HG02759 (cell line): ENCODE results near the gene CDC42EP4.
A peak's percentile ranks its signal among the peaks of the same experiment; 100 is the strongest.

Source experiments
- ATAC-seq: cut with Tn5 transposase; IDR thresholded peaks from one replicate; pipeline ENCODE4 v1.9.1; 2021; ENCODE audit warnings: mild to moderate bottlenecking, moderate library complexity; ENCODE audit not compliant: unreplicated experiment

CDC42EP4 gene

GRCh38 chr17:73261952-73262675 lies 49.7 kb downstream of the CDC42EP4 start:
- ATAC-seq = no peak

- ATAC-seq = no peak
These were observed 50.2 kb downstream of the CDC42EP4 start, which contains the start of gene CPSF4L for GRCh38 chr17:73261617-73261951. CPSF4L (minus strand) TSS chr17:73261880; CDS start chr17:73261818, 62 bp downstream.

GRCh38 chr17:73257516-73257915 lies 54.3 kb downstream of the CDC42EP4 start:
- no peak for ATAC-seq

GRCh38 chr17:73256220-73256619 lies 55.6 kb downstream of the CDC42EP4 start:
- no peak for ATAC-seq

GRCh38 chr17:73255671-73256181 lies 56.1 kb downstream of the CDC42EP4 start:
- peak; percentile 61 for ATAC-seq

DNA sequence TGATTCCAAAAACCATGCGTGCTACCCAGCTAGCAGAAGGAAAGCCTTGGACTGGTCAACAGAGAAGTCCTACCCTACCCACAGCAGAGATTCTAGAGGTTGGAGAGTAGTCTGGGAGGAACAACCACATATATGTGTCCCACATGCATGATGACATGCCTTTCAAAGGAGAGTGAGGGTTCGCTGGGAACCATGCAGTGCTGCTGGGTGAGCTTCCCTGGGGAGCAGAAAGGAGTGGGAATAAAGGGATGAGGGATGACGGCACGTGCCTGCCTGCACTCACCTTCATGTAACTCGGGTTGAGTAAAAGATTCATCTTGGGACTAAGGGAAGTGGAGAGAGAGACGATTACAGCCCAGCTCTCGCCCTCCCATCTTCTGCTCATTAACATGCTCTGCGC lies 59.9 kb downstream of the CDC42EP4 start:
- ATAC-seq = no peak

GRCh38 chr17:73250851-73251640 lies 60.8 kb downstream of the CDC42EP4 start:
- no peak for ATAC-seq

- no peak for ATAC-seq
These were observed 62.1 kb downstream of the CDC42EP4 start for GRCh38 chr17:73249700-73250099.

DNA sequence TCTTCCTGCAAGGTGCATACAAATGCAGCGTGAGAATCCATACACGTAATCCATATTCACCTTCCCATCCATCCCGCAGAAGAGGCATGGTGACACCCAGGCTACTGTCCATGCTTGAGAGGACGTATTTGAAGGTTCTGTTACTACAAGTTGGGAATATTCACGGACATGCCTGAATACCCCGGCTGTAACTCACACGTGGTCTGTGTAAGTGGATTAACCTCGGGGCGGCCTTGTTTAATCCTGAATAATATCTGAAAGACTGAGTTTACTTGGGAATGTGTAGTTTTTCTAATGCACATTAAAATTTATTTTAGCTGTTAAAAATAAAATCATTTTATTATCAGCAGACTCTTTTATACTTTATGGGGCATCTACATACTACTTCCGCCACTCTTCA lies 63.3 kb downstream of the CDC42EP4 start:
- ATAC-seq = no peak

DNA sequence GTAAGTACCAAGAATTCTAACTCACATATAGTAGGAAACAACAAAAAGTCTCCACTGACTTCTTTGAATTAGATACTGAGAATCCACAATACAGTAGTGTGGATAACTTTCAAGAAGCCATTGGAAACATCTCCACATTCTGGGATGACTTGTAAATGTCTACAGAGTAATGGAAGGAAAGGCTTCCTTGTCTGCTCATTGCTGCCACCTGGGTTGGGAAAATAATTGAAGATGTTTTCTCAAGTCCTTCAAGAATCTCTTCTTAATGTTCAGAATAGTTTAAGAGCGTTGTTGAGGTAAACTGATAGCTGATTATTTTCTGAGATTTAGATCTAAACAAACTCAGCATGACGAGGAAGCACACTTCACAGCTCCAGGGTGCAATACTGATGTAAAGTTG lies 64.1 kb downstream of the CDC42EP4 start:
- no peak for ATAC-seq

GRCh38 chr17:73240561-73240960 lies 71.2 kb downstream of the CDC42EP4 start:
- ATAC-seq = no peak

DNA sequence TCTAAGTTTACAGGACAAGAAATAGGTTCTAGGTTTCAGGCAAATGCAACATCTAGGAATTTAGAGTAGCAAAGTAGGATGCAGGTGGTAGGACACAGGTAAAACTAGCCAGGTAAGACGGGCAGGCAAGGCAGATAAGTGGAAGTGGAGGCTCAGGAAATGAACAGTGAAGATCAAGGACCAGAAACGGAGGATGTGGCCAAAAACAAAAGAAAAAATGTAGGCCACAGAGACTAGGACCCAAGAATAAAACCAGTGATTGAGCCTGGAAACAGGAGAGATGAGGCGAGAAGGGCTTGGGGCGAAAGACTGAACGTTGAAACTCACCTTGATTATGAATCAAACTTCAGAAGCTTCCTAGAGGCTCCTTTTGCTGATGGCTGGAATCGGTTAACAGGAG lies 74.1 kb downstream of the CDC42EP4 start:
- no peak for ATAC-seq

DNA sequence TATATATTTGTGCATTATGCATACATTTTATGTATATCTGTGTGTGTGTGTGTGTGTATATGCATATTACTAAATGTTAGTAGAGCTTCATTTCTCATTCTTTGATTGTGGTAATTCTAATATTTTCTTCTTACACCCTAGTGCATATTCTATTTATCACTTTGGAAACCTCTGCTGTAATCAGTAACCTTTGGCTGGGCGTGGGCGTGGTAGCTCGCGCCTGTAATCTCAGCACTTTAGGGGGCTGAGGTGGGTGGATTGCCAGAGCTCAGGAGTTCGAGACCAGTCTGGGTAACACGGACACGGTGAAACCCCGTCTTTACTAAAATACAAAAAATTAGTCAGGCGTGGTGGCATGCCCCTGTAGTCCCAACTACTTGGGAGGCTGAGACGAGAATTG lies 77.1 kb downstream of the CDC42EP4 start:
- no peak for ATAC-seq
